Loucy (cell line): ENCODE data around the gene ALS2.

Experiments
- H2AFZ ChIP-seq: fragments of 200-600 bp; sonication (generic); 2 replicates; pipeline ENCODE4 v1.6.0; 2016; ENCODE audit warnings: antibody characterized with exemption, mild to moderate bottlenecking, low read length, moderate library complexity
- H3F3A ChIP-seq: fragments of 200-600 bp; 2 replicates; pipeline ENCODE4 v1.6.0; 2016; ENCODE audit warnings: antibody characterized with exemption, low read depth, mild to moderate bottlenecking
- H3K27me3 ChIP-seq: fragments of 200-600 bp; sonication (generic); 2 replicates; pipeline ENCODE4 v1.6.1; 2014; ENCODE audit warnings: low read length, mild to moderate bottlenecking; ENCODE audit not compliant: insufficient read depth, poor library complexity, severe bottlenecking
- H3K36me3 ChIP-seq: fragments of 200-600 bp; sonication (generic); 2 replicates; pipeline ENCODE4 v1.6.1; 2016; ENCODE audit warnings: low read length; ENCODE audit not compliant: insufficient read depth
- H3K4me1 ChIP-seq: fragments of 200-600 bp; sonication (generic); 2 replicates; pipeline ENCODE4 v1.5.1; 2014; ENCODE audit warnings: low read length, mild to moderate bottlenecking; ENCODE audit not compliant: insufficient read depth, poor library complexity, severe bottlenecking
- H3K4me2 ChIP-seq: fragments of 200-600 bp; sonication (generic); 2 replicates; pipeline ENCODE4 v1.6.0; 2014; ENCODE audit warnings: antibody characterized with exemption, low read length, low read depth, mild to moderate bottlenecking; ENCODE audit not compliant: poor library complexity, severe bottlenecking
- H3K4me3 ChIP-seq: fragments of 200-600 bp; sonication (generic); 2 replicates; pipeline ENCODE4 v1.5.1; 2014; ENCODE audit warnings: low read length, mild to moderate bottlenecking, mixed read lengths; ENCODE audit not compliant: poor library complexity, severe bottlenecking
- H3K79me2 ChIP-seq: fragments of 200-600 bp; sonication (generic); 2 replicates; pipeline ENCODE4 v1.6.1; 2014; ENCODE audit warnings: low read length; ENCODE audit not compliant: insufficient read depth
- H3K9ac ChIP-seq: fragments of 200-600 bp; sonication (generic); 2 replicates; pipeline ENCODE4 v1.6.0; 2014; ENCODE audit warnings: mild to moderate bottlenecking, low read depth, low read length, moderate library complexity; ENCODE audit not compliant: poor library complexity, severe bottlenecking
- H3K9me2 ChIP-seq: fragments of 200-600 bp; sonication (generic); replicated peaks from 2 replicates; pipeline ENCODE4 v1.6.1; 2016; ENCODE audit warnings: low read depth, low read length, mixed read lengths
- H3K9me3 ChIP-seq: fragments of 200-600 bp; sonication (generic); 2 replicates; pipeline ENCODE4 v1.6.1; 2014; ENCODE audit warnings: mild to moderate bottlenecking, antibody characterized with exemption, low read length, low read depth; ENCODE audit not compliant: insufficient read depth
- H4K20me1 ChIP-seq: fragments of 200-600 bp; sonication (generic); 2 replicates; pipeline ENCODE4 v1.6.0; 2014; ENCODE audit warnings: antibody characterized with exemption, low read length, mild to moderate bottlenecking; ENCODE audit not compliant: insufficient read depth, poor library complexity, severe bottlenecking
- EZH2phosphoT487 ChIP-seq: fragments of 200-600 bp; IDR thresholded peaks from 2 replicates; pipeline ENCODE4 v1.6.1; 2018; ENCODE audit warnings: antibody characterized with exemption, mild to moderate bottlenecking, moderate library complexity, borderline replicate concordance
- TF ChIP-seq, protein P1 (sequence below): fragments of 200-600 bp; sonication (generic); conservative IDR thresholded peaks from 2 replicates; pipeline ENCODE4 v1.5.1; 2014; ENCODE audit warnings: mild to moderate bottlenecking, antibody characterized with exemption, low read length

Gene ALS2

DNA sequence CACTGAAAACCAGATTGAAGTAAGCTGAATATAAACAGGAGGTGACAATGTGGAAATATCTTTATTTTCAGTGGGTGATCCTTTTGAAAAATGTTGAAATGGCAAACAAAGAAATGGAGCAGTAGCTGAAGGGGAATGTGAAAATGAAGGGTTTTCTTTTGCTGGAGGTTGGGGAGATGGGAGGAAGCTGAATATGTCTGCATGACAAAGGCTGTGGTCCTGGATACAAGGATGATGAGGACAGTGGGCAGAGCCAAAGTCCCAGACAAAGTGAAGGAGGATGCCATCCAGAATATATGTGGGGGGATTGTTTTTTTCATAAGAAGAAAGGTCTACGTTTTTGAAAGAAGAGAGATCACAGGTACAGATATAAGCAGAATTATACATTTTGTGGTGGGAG, 6.7 kb downstream of the ALS2 start:
- Histone ChIP-seq H3K9ac (no peak overlapping the region), H3K9me2 (no peaks in the 10 kb centered on the region), H3K36me3 (no peaks in the 10 kb centered on the region), H3K4me2 (no peak overlapping the region), H3K9me3 (no peaks in the 10 kb centered on the region), H2AFZ (no peak overlapping the region), H4K20me1 (no peaks in the 10 kb centered on the region), H3K4me3 (no peak overlapping the region), H3F3A (no peaks in the 10 kb centered on the region), H3K4me1 (peaks cover 46% of the 10 kb centered on the region), H3K27me3 (no peaks in the 10 kb centered on the region), H3K79me2 (peaks cover 12% of the 10 kb centered on the region; the same call in 1 of the 2 replicates)
- TF ChIP-seq, protein P1, sequence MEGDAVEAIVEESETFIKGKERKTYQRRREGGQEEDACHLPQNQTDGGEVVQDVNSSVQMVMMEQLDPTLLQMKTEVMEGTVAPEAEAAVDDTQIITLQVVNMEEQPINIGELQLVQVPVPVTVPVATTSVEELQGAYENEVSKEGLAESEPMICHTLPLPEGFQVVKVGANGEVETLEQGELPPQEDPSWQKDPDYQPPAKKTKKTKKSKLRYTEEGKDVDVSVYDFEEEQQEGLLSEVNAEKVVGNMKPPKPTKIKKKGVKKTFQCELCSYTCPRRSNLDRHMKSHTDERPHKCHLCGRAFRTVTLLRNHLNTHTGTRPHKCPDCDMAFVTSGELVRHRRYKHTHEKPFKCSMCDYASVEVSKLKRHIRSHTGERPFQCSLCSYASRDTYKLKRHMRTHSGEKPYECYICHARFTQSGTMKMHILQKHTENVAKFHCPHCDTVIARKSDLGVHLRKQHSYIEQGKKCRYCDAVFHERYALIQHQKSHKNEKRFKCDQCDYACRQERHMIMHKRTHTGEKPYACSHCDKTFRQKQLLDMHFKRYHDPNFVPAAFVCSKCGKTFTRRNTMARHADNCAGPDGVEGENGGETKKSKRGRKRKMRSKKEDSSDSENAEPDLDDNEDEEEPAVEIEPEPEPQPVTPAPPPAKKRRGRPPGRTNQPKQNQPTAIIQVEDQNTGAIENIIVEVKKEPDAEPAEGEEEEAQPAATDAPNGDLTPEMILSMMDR = no peak
- TF ChIP-seq EZH2phosphoT487 = no peak

DNA sequence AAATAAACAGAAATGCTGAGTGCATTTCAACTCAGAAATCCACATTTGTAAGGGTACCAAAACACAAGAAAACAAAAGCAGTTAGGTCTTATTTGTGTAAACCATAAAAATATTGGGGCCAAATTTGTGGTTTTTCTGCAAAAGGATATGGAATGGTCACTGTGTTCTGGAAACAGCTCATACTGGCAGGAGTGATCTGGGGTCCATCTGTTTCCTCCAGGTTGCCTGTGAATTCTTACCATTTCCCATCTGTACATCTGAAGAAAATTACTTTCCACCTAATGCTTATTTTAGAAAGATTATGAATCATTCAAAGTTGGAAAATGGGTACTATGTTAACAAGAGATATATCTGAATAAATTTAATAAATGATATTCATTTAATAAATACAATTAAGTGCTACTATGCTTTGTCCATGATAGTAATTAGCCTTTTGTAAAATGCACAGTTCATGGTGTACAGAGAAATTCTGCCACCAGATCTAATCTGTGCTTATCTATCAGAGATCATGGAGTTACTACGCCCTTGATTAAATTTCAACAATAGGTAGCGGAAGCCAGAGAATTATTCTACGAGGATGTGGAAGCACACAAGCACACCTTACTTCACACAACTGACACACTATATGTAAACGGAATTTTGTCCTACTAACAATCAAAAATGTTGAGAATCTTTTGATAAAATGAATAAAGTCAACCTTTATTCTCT, 10.9 kb downstream of the ALS2 start:
- no peaks in the 10 kb centered on the region for H3K27me3 ChIP-seq
- H3K36me3 ChIP-seq = peaks cover 4% of the 10 kb centered on the region; the same call in 1 of the 2 replicates
- no peaks in the 10 kb centered on the region for H3F3A ChIP-seq
- H3K9me3 ChIP-seq = no peaks in the 10 kb centered on the region
- no peak overlapping the region for H3K4me3 ChIP-seq
- no peak overlapping the region for H2AFZ ChIP-seq
- H4K20me1 ChIP-seq = no peaks in the 10 kb centered on the region
- H3K9me2 ChIP-seq = no peaks in the 10 kb centered on the region
- no peaks in the 10 kb centered on the region for H3K79me2 ChIP-seq
- no peak overlapping the region for H3K4me2 ChIP-seq
- TF ChIP-seq EZH2phosphoT487 = no peak
- TF ChIP-seq, protein P1 = no peak
- peaks cover 13% of the 10 kb centered on the region for H3K4me1 ChIP-seq
- H3K9ac ChIP-seq = no peak overlapping the region

DNA sequence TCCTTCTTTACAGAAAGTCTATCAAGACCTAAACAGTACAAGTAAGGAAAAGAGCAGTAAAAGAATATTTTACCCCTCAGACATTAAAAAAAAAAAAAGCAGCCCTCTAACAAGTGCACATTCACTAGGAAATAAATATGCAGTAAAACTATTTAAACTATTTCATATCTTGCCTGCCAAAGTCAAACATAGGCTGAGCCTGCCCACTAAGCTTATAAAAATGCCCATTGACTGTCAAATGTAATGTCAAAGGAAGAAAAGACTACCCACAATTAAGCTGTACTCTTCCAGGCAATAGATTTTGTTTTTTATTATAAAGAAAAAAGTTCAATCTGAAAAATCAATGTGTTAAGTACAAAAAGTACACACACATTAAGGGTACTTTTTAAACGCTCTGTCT, 11.8 kb downstream of the ALS2 start:
- TF ChIP-seq EZH2phosphoT487 = no peak
- TF ChIP-seq, protein P1 = no peak
- no peak overlapping the region for H3K4me3 ChIP-seq
- no peaks in the 10 kb centered on the region for H3K27me3 ChIP-seq
- no peaks in the 10 kb centered on the region for H3K79me2 ChIP-seq
- H3K9me2 ChIP-seq = no peaks in the 10 kb centered on the region
- H3K9ac ChIP-seq = no peak overlapping the region
- no peaks in the 10 kb centered on the region for H4K20me1 ChIP-seq
- peaks cover 9% of the 10 kb centered on the region for H3K4me1 ChIP-seq
- H3K4me2 ChIP-seq = no peak overlapping the region
- no peaks in the 10 kb centered on the region for H3F3A ChIP-seq
- H3K9me3 ChIP-seq = no peaks in the 10 kb centered on the region
- no peak overlapping the region for H2AFZ ChIP-seq
- H3K36me3 ChIP-seq = peaks cover 4% of the 10 kb centered on the region; the same call in 1 of the 2 replicates
